Left ventricle myocardium inferior (tissue), 1 donor: ENCODE measurements around the gene ERMP1. TPM values are rescaled to one million over a fixed set of nuclear protein-coding genes. Genes with fewer than 3 reads are reported as not detected.
"Not testable (repeated sequence)": the region's sequence is repeated elsewhere in the genome, so short reads cannot be mapped to it uniquely, and the experiment has no call there.

Experiments
- DNase-seq: peaks from one replicate; pipeline ENCODE4 v3.0.0-alpha.2; 2020
- H3K27ac ChIP-seq: fragments of 200-600 bp; replicated peaks from 2 replicates; pipeline ENCODE4 v1.8.0; 2021
- H3K27me3 ChIP-seq: fragments of 200-600 bp; 2 replicates; pipeline ENCODE4 v1.8.0; 2021; ENCODE audit warnings: low read depth
- H3K36me3 ChIP-seq: fragments of 200-600 bp; 2 replicates; pipeline ENCODE4 v1.8.0; 2021
- H3K4me1 ChIP-seq: fragments of 200-600 bp; 2 replicates; pipeline ENCODE4 v1.8.0; 2021
- H3K4me3 ChIP-seq: fragments of 200-600 bp; 2 replicates; pipeline ENCODE4 v1.8.0; 2021; ENCODE audit warnings: mild to moderate bottlenecking, moderate library complexity
- H3K9me3 ChIP-seq: fragments of 200-600 bp; replicated peaks from 2 replicates; pipeline ENCODE4 v1.8.0; 2021
- CTCF ChIP-seq: fragments of 200-600 bp; IDR thresholded peaks from 2 replicates; pipeline ENCODE4 v1.8.0; 2021; ENCODE audit warnings: antibody characterized with exemption, mild to moderate bottlenecking, borderline replicate concordance
- intact Hi-C: fragments of 100-400 bp; cut with micrococcal nuclease; formaldehyde crosslinking; loops from one replicate; pipeline ENCODE4 v1.11.0; 2022
- total RNA-seq: library from RNA; stranded (reverse); fragmentation: NEBNext Ultra II Directional; extraction: Animal tissue kit (Norgen Biotek cat#: 25700); gene quantifications from one replicate; pipeline ENCODE4 v1.2.1, GENCODE V29; 2021
- donor health status: DM: no; HTN: yes; CAD: no; lungs with severe emphysema.

ERMP1 gene
- total RNA-seq, 1 donor from 2014 or later: 23.9 TPM

DNA sequence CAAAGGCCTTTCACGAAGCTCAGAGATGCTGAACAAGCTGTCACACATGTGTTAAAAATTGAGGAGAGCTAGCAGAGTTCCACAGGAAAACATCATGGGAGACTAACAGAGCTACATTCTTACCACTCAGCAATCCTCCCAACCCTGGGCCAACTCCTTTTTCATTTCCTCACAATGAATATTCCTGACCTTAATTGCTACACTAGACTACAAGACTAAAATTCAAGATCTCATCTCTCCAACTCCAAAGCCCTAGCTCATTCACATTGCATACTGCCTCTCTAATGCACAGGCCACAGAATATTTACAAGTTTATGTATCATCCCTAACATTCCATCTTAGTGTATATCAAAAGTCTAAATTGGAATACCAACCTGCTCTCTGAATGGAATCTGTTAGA lies 21.2 kb downstream of the ERMP1 start:
- intact Hi-C loops: no loop called here
- Histone ChIP-seq H3K4me3 (no peak overlapping the region), H3K36me3 (peaks cover 58% of the 10 kb centered on the region), H3K27ac (no peak overlapping the region), H3K27me3 (no peaks in the 10 kb centered on the region), H3K4me1 (no peaks in the 10 kb centered on the region), H3K9me3 (no peaks in the 10 kb centered on the region)
- no peak for TF ChIP-seq CTCF
- DNase-seq: no peak

GRCh38 chr9:5805478-5805877 lies 27.4 kb downstream of the ERMP1 start:
- Histone ChIP-seq H3K9me3 (no peaks in the 10 kb centered on the region), H3K4me1 (peaks cover 4% of the 10 kb centered on the region), H3K4me3 (no peak overlapping the region), H3K27ac (no peak overlapping the region), H3K36me3 (peaks cover 39% of the 10 kb centered on the region), H3K27me3 (no peaks in the 10 kb centered on the region)
- no peak for TF ChIP-seq CTCF
- intact Hi-C loops: no loop called here
- DNase-seq: no peak

DNA sequence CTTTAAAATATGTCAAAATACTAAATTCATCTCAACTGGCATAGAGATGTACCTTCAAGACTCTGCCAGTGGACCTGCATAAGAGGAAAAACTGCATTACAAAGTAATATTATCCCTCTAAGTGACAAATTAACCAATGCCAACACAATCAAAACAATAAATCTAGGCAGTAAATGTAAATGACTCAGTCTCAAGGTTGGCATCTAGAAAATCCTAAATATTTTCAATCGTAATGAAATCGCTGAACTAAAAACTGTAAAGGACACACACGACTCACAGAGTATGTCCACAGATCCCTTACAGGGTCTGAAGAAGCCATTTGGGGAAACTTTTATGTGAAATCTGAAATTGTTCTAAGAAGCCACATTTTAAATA lies 31.2 kb downstream of the ERMP1 start:
- H3K4me3 ChIP-seq: no peak overlapping the region
- H3K4me1 ChIP-seq: peaks cover 4% of the 10 kb centered on the region
- no peaks in the 10 kb centered on the region for H3K27me3 ChIP-seq
- no peaks in the 10 kb centered on the region for H3K9me3 ChIP-seq
- intact Hi-C loops: no loop called here
- TF ChIP-seq CTCF: no peak
- H3K36me3 ChIP-seq: peaks cover 28% of the 10 kb centered on the region
- no peak overlapping the region for H3K27ac ChIP-seq
- DNase-seq: no peak

DNA sequence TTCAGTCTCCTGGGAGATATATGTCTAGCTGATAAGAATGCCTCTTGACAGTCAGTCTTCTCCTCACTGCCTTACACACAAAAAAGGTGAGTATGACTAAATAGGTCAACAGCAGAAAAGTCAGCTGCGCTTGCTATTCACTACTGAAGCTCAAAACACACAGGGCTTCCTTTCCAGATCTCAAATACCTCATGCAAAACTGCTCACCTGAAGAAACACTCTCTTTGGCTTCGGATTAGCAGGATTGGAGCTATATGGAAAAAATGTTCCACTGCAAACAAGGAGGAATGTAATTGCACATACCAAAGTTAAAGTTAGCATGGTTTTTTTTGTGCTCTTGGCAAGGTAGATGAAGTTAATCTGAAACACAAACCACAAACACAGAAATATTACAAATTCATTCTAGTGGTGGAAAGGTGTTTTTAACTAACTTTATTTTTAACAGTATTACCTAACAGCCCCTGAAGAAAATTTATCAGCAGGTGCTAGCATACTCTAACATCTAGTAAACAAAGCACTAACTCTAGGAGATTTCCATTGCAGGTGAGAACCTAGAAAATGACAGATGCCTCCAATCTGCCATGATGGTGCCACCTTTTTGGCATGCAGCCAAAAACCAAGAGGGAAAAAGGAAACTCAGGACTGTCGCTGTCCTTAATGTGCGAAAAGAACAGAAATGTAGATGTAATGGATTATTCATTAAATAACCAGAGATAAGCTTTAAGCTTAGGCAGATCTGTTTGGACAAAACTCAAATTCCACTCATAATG lies 31.8 kb downstream of the ERMP1 start:
- TF ChIP-seq CTCF: no peak
- H3K9me3 ChIP-seq: no peaks in the 10 kb centered on the region
- intact Hi-C loops: no loop called here
- H3K27ac ChIP-seq: no peak overlapping the region
- peaks cover 4% of the 10 kb centered on the region for H3K4me1 ChIP-seq
- no peak overlapping the region for H3K4me3 ChIP-seq
- no peak for DNase-seq
- H3K27me3 ChIP-seq: no peaks in the 10 kb centered on the region
- peaks cover 33% of the 10 kb centered on the region for H3K36me3 ChIP-seq

- DNase-seq, H3K27ac ChIP-seq, H3K27me3 ChIP-seq, H3K4me3 ChIP-seq, H3K9me3 ChIP-seq, H3K4me1 ChIP-seq, intact Hi-C loops: not testable (repeated sequence)
- peaks cover 29% of the 10 kb centered on the region for H3K36me3 ChIP-seq
Measured at GRCh38 chr9:5800378-5800777, 32.5 kb downstream of the ERMP1 start.

GRCh38 chr9:5799314-5799713 lies 33.6 kb downstream of the ERMP1 start:
- DNase-seq: no peak
- Histone ChIP-seq H3K9me3 (no peaks in the 10 kb centered on the region), H3K36me3 (peaks cover 23% of the 10 kb centered on the region), H3K27ac (no peak overlapping the region), H3K27me3 (no peaks in the 10 kb centered on the region), H3K4me1 (peaks cover 4% of the 10 kb centered on the region), H3K4me3 (no peak overlapping the region)
- peak; percentile 62 for TF ChIP-seq CTCF
- intact Hi-C loops: no loop called here
